ENCODE measurements around the gene CCNDBP1.
A peak's percentile ranks its signal among the peaks of the same experiment; 100 is the strongest.
"Not testable (repeated sequence)": the region's sequence is repeated elsewhere in the genome, so short reads cannot be mapped to it uniquely, and the experiment has no call there.

Gene CCNDBP1, protein sequence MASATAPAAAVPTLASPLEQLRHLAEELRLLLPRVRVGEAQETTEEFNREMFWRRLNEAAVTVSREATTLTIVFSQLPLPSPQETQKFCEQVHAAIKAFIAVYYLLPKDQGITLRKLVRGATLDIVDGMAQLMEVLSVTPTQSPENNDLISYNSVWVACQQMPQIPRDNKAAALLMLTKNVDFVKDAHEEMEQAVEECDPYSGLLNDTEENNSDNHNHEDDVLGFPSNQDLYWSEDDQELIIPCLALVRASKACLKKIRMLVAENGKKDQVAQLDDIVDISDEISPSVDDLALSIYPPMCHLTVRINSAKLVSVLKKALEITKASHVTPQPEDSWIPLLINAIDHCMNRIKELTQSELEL

DNA sequence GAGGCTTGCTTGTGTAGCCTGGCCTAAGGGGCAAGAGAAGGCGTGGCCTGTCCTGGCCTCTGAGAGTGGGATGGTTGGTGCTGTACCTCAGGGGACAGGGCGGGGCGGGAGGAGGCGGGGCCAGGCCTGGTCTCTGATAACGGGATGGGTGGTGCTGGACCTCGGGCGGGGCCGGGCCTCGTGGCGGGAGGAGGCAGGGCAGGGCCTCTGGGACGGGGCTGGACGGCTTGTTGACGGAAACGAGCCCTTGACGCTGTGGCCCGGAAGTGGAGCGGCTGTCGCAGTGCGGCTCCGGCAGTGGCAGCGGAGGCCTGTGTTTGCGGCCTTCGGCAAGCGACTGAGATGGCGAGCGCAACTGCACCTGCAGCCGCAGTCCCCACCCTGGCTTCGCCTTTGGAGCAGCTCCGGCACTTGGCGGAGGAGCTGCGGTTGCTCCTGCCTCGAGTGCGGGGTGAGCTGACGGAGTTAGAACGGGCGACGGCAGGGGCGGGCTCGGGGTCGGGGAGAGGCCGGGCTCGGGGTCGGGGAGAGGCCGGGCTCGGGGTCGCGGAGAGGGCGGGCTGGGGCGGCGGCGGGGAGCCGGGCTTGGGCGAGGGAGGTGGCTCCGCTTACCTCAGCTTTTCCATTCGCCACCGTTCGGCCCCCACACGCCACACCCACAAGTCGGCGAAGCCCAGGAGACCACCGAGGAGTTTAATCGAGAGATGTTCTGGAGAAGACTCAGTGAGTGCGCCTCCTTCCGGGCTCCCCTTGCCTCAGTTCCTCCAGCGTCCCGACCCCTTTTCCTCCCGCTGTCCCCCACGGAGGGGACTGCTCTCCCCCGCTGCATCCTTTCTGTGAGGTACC, at the start of gene CCNDBP1:
Gene CCNDBP1, plus strand, starts transcription at position 247 of the 846 bp plus-strand sequence. Its CDS starts 96 bp downstream, at position 343.
- no peaks in the 10 kb centered on the region for H3K9me3 ChIP-seq (ENCODE audit: insufficient read depth, low read depth, low read length)
- peaks cover 8% of the 10 kb centered on the region for H3K36me3 ChIP-seq (ENCODE audit: insufficient read depth, low read depth, low read length)
- H3K27me3 ChIP-seq (ENCODE audit: insufficient read depth, low read length), result no peaks in the 10 kb centered on the region
- H3K4me3 ChIP-seq (ENCODE audit: low read length), result peak within 1 kb of the TSS; percentile 97
- no peak within 1 kb of the TSS for H3K27ac ChIP-seq (ENCODE audit: low read length)
- H3K4me1 ChIP-seq (ENCODE audit: insufficient read depth, low read length), result peaks cover 7% of the 10 kb centered on the region; the same call in 1 of the 2 replicates
- H3K9ac ChIP-seq (ENCODE audit: low read depth, low read length), result peak within 1 kb of the TSS; percentile 78; the same call in 1 of the 2 replicates

DNA sequence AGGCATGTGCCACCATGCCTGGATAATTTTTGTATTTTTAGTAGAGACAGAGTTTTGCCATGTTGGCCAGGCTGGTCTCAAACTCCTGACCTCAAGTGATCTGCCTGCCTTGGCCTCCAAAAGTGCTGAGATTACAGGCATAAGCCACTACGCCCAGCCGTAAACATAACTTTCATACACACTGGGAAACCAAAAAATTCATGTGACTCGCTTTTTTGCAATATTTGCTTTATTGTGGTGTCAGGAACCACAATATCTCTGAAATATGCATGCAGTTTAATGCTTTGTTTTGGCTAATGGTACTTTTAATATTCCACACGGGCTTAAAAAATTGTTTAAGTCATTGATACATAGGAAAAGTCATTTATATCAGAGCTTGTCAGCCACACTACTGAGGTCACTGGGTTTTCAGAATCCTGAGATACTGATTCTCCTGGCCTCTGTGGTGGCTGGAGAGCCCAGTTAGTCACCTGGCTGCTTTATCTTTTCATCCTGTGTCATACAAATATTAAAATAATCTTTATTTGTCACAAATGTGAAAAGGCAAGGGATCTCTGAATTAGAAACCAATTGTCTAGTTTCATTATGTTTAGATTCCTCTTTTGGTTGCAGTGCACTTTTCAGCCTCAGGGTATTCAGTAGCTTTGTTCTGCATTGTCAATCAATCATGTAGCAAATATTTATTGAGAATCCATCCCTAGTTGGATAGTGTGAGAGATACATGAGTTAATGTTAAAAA, 41.8 kb upstream of the CCNDBP1 start:
- Histone ChIP-seq H3K27me3 (ENCODE audit: insufficient read depth, low read length) (no peaks in the 10 kb centered on the region), H3K36me3 (ENCODE audit: insufficient read depth, low read depth, low read length) (no peaks in the 10 kb centered on the region; the same call in 1 of the 2 replicates), H3K4me1 (ENCODE audit: insufficient read depth, low read length) (no peaks in the 10 kb centered on the region), H3K27ac (ENCODE audit: low read length) (no peak overlapping the region), H3K4me3 (ENCODE audit: low read length) (no peak overlapping the region), H3K9ac (ENCODE audit: low read depth, low read length) (no peak overlapping the region), H3K9me3 (ENCODE audit: insufficient read depth, low read depth, low read length) (no peaks in the 10 kb centered on the region)

- H3K4me1 ChIP-seq (ENCODE audit: insufficient read depth, low read length), result no peaks in the 10 kb centered on the region
- H3K9me3 ChIP-seq (ENCODE audit: insufficient read depth, low read depth, low read length), result no peaks in the 10 kb centered on the region
- no peaks in the 10 kb centered on the region; the same call in 1 of the 2 replicates for H3K36me3 ChIP-seq (ENCODE audit: insufficient read depth, low read depth, low read length)
- H3K27me3 ChIP-seq (ENCODE audit: insufficient read depth, low read length), result no peaks in the 10 kb centered on the region
- H3K27ac ChIP-seq (ENCODE audit: low read length), result no peak overlapping the region
- no peak overlapping the region for H3K9ac ChIP-seq (ENCODE audit: low read depth, low read length)
- no peak overlapping the region for H3K4me3 ChIP-seq (ENCODE audit: low read length)
Measured at GRCh38 chr15:43144512-43144911, 40.7 kb upstream of the CCNDBP1 start.

GRCh38 chr15:43146184-43146583, 39.0 kb upstream of the CCNDBP1 start:
- Histone ChIP-seq H3K4me1 (ENCODE audit: insufficient read depth, low read length) (no peaks in the 10 kb centered on the region), H3K36me3 (ENCODE audit: insufficient read depth, low read depth, low read length) (no peaks in the 10 kb centered on the region; the same call in 1 of the 2 replicates), H3K9me3 (ENCODE audit: insufficient read depth, low read depth, low read length) (no peaks in the 10 kb centered on the region), H3K27me3 (ENCODE audit: insufficient read depth, low read length) (no peaks in the 10 kb centered on the region), H3K9ac (ENCODE audit: low read depth, low read length) (no peak overlapping the region), H3K27ac (ENCODE audit: low read length) (no peak overlapping the region), H3K4me3 (ENCODE audit: low read length) (no peak overlapping the region)

GRCh38 chr15:43150191-43150929, 34.8 kb upstream of the CCNDBP1 start:
- Histone ChIP-seq H3K36me3 (ENCODE audit: insufficient read depth, low read depth, low read length) (no peaks in the 10 kb centered on the region; the same call in 1 of the 2 replicates), H3K9me3 (ENCODE audit: insufficient read depth, low read depth, low read length) (no peaks in the 10 kb centered on the region), H3K27me3 (ENCODE audit: insufficient read depth, low read length) (no peaks in the 10 kb centered on the region), H3K4me1 (ENCODE audit: insufficient read depth, low read length) (no peaks in the 10 kb centered on the region), H3K4me3 (ENCODE audit: low read length) (no peak overlapping the region), H3K27ac (ENCODE audit: low read length) (no peak overlapping the region), H3K9ac (ENCODE audit: low read depth, low read length) (no peak overlapping the region)

DNA sequence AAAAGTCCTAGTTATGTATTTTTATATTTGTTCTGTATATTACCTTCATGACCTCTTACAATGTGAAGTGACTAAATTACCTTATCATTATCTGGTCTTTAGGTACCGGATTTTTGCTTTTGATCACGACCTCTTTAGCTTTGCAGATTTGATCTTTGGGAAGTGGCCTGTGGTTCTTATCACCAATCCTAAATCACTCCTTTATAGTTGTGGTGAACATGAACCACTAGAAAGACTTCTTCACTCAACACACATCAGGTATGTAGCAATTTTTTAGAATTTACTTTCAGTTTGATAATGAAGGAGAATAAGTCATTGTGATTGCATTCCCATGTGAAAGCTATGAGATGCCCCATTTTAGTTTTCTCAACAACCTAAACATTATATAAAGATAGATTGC, 33.5 kb upstream of the CCNDBP1 start:
- Histone ChIP-seq H3K9me3 (ENCODE audit: insufficient read depth, low read depth, low read length) (no peaks in the 10 kb centered on the region), H3K27ac (ENCODE audit: low read length) (no peak overlapping the region), H3K27me3 (ENCODE audit: insufficient read depth, low read length) (no peaks in the 10 kb centered on the region), H3K9ac (ENCODE audit: low read depth, low read length) (no peak overlapping the region), H3K36me3 (ENCODE audit: insufficient read depth, low read depth, low read length) (no peaks in the 10 kb centered on the region; the same call in 1 of the 2 replicates), H3K4me3 (ENCODE audit: low read length) (no peak overlapping the region), H3K4me1 (ENCODE audit: insufficient read depth, low read length) (no peaks in the 10 kb centered on the region)

GRCh38 chr15:43153269-43153668, 31.9 kb upstream of the CCNDBP1 start:
- no peak overlapping the region for H3K9ac ChIP-seq (ENCODE audit: low read depth, low read length)
- no peaks in the 10 kb centered on the region for H3K4me1 ChIP-seq (ENCODE audit: insufficient read depth, low read length)
- H3K27me3 ChIP-seq (ENCODE audit: insufficient read depth, low read length), result no peaks in the 10 kb centered on the region
- no peak overlapping the region for H3K4me3 ChIP-seq (ENCODE audit: low read length)
- no peaks in the 10 kb centered on the region; the same call in 1 of the 2 replicates for H3K36me3 ChIP-seq (ENCODE audit: insufficient read depth, low read depth, low read length)
- no peaks in the 10 kb centered on the region for H3K9me3 ChIP-seq (ENCODE audit: insufficient read depth, low read depth, low read length)
- H3K27ac ChIP-seq (ENCODE audit: low read length), result no peak overlapping the region

DNA sequence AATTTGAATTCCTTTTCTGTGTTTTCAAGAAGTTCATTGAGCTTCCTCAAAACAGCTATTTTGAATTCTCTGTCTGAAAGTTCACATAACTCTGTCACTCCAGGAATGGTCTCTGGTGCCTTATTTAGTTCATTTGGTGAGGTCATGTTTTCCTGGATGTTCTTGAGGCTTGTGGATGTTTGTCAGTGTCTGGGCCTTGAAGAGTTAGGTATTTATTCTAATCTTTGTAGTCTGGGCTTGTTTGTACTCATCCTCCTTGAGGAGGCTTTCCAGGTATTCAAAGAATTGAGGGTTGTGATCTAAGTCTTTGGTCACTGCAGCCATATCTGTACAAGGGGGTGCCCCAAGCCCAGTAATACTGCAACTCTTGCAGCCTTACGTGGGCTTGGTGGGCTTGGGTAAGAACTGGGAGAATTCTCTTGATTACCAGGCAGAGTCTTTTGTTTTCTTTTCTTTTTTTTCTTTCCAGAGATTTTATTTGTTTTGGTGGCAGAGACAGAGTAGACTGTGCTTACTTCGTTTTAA, 19.3 kb upstream of the CCNDBP1 start:
- Histone ChIP-seq H3K9ac (ENCODE audit: low read depth, low read length) (no peak overlapping the region), H3K27me3 (ENCODE audit: insufficient read depth, low read length) (no peaks in the 10 kb centered on the region)

DNA sequence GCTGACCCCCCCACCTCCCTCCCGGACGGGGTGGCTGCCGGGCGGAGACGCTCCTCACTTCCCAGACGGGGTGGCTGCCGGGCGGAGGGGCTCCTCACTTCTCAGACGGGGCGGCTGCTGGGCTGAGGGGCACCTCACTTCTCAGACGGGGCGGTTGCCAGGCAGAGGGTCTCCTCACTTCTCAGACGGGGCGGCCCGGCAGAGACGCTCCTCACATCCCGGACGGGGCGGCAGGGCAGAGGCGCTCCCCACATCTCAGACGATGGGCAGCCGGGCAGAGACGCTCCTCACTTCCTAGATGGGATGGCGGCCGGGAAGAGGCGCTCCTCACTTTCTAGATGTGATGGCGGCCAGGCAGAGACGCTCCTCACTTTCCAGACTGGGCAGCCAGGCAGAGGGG, 17.9 kb upstream of the CCNDBP1 start:
- H3K27ac ChIP-seq (ENCODE audit: low read length); H3K4me3 ChIP-seq (ENCODE audit: low read length); H3K27me3 ChIP-seq (ENCODE audit: insufficient read depth, low read length); H3K36me3 ChIP-seq (ENCODE audit: insufficient read depth, low read depth, low read length); H3K9ac ChIP-seq (ENCODE audit: low read depth, low read length); H3K4me1 ChIP-seq (ENCODE audit: insufficient read depth, low read length); H3K9me3 ChIP-seq (ENCODE audit: insufficient read depth, low read depth, low read length): not testable (repeated sequence)

More for the DNA sequence above, 19.3 kb upstream of the CCNDBP1 start:
- Histone ChIP-seq H3K27ac (ENCODE audit: low read length) (no peak overlapping the region), H3K36me3 (ENCODE audit: insufficient read depth, low read depth, low read length) (no peaks in the 10 kb centered on the region), H3K4me3 (ENCODE audit: low read length) (no peak overlapping the region), H3K9me3 (ENCODE audit: insufficient read depth, low read depth, low read length) (no peaks in the 10 kb centered on the region), H3K4me1 (ENCODE audit: insufficient read depth, low read length) (no peaks in the 10 kb centered on the region; the same call in 1 of the 2 replicates)

GRCh38 chr15:43168192-43169107, 16.8 kb upstream of the CCNDBP1 start:
- no peaks in the 10 kb centered on the region for H3K27me3 ChIP-seq (ENCODE audit: insufficient read depth, low read length)
- H3K36me3 ChIP-seq (ENCODE audit: insufficient read depth, low read depth, low read length), result no peaks in the 10 kb centered on the region
- H3K4me1 ChIP-seq (ENCODE audit: insufficient read depth, low read length), result no peaks in the 10 kb centered on the region; the same call in 1 of the 2 replicates
- no peak overlapping the region for H3K27ac ChIP-seq (ENCODE audit: low read length)
- peaks cover 2% of the 10 kb centered on the region; the same call in 1 of the 2 replicates for H3K9me3 ChIP-seq (ENCODE audit: insufficient read depth, low read depth, low read length)
- H3K9ac ChIP-seq (ENCODE audit: low read depth, low read length), result no peak overlapping the region
- no peak overlapping the region for H3K4me3 ChIP-seq (ENCODE audit: low read length)

All from iPS-20b (cell line).